DOHH2 (cell line): Measurements from ENCODE around the gene RRAS.

ENCODE experiments used
- CTCF ChIP-seq: fragments of 200-600 bp; sonication (generic); IDR thresholded peaks from one replicate; pipeline ENCODE4 v1.5.1; 2014; ENCODE audit warnings: antibody characterized with exemption, mild to moderate bottlenecking, low read depth, low read length; ENCODE audit not compliant: poor library complexity, severe bottlenecking
- EZH2phosphoT487 ChIP-seq: fragments of 200-600 bp; sonication (generic); IDR thresholded peaks from 2 replicates; pipeline ENCODE4 v1.6.1; 2017; ENCODE audit warnings: borderline replicate concordance, mild to moderate bottlenecking, antibody characterized with exemption, low read length, moderate library complexity, mixed read lengths

GRCh38 chr19:49680421-49681351 is 40.7 kb upstream of the RRAS start:
- TF ChIP-seq CTCF (peak; percentile 96), EZH2phosphoT487 (no peak)
